Esophagus squamous epithelium (tissue), 5 donors: Measurements from ENCODE around the gene CHRNG. TPM values are rescaled to one million over a fixed set of nuclear protein-coding genes. Genes with fewer than 3 reads are reported as not detected.

Experiments used
- DNase-seq: peaks from one replicate; lab custom pipeline; 2025; lab: John Stamatoyannopoulos, UW
- H3K27ac ChIP-seq, 4 donors: fragments of 200-600 bp; sonication (generic); one replicate each; pipeline ENCODE4 v1.5.1; 2016 to 2019; ENCODE audit warnings: mild to moderate bottlenecking in 1 of 4
- H3K27me3 ChIP-seq, 4 donors: fragments of 200-600 bp; sonication (generic); 1 replicate in 3 of 4; 2 replicates in 1 of 4; pipeline versions ENCODE4 v1.5.1 to v1.6.0; 2017 to 2021; ENCODE audit warnings: antibody characterized with exemption in 1 of 4
- H3K36me3 ChIP-seq, 3 donors: fragments of 200-600 bp; sonication (generic); one replicate each; pipeline ENCODE4 v1.5.1; 2016 to 2019
- H3K4me1 ChIP-seq, 3 donors: fragments of 200-600 bp; sonication (generic); one replicate each; pipeline ENCODE4 v1.5.1; 2017 to 2019
- H3K4me3 ChIP-seq, 4 donors: fragments of 200-600 bp; sonication (generic); 1 replicate in 3 of 4; 2 replicates in 1 of 4; pipeline ENCODE4 v1.5.1; 2016 to 2019; ENCODE audit warnings: mild to moderate bottlenecking in 2 of 4, moderate library complexity in 1 of 4
- H3K9me3 ChIP-seq, 3 donors: fragments of 200-600 bp; sonication (generic); one replicate each; pipeline ENCODE4 v1.5.1; 2016 to 2019
- CTCF ChIP-seq, 6 experiments: fragments of 450-650 bp in 4 of 6; fragments of 200-600 bp in 2 of 6; sonication (generic) in 2 of 6; IDR thresholded peaks; one replicate each; pipeline ENCODE4 v1.5.1; 2016 to 2019; ENCODE audit warnings: antibody characterized with exemption in 6 of 6, mild to moderate bottlenecking in 4 of 6, moderate library complexity in 4 of 6
- POLR2A ChIP-seq, 4 donors: fragments of 450-650 bp; IDR thresholded peaks; one replicate each; pipeline ENCODE4 v1.6.1; 2017; ENCODE audit warnings: antibody characterized with exemption in 4 of 4, mild to moderate bottlenecking in 4 of 4, moderate library complexity in 3 of 4
- WGBS, 2 donors: methylation state at CpG; one replicate each; pipeline ENCODE4 v1.1.5; 2018; 5-methylcytosine and 5-hydroxymethylcytosine counted together
- intact Hi-C: fragments of 100-400 bp; cut with DNase I; formaldehyde crosslinking; loops from one replicate; pipeline ENCODE4 v1.15.0; 2022
- total RNA-seq, 4 donors: library from RNA; depleted of rRNA; stranded (reverse); fragments of >200 nt; gene quantifications; one replicate each; pipeline ENCODE4 v1.1.0, GENCODE V29; 2016
- donor health status: DM: yes; HTN: yes; CAD: no.

CHRNG gene
- total RNA-seq, 4 donors from 2014 or later, result not detected

- Histone ChIP-seq H3K36me3 (peaks cover 0 to 39% (median 0%) of the 10 kb centered on the region in 3 donors), H3K4me3 (no peak overlapping the region), H3K27me3 (no peaks in the 10 kb centered on the region), H3K27ac (no peak overlapping the region), H3K4me1 (peaks cover 8 to 32% (median 20%) of the 10 kb centered on the region in 3 donors), H3K9me3 (no peaks in the 10 kb centered on the region)
- TF ChIP-seq POLR2A (IDR thresholded peaks at IDR 0.05) (no peak), CTCF (IDR thresholded peaks at IDR 0.05) (no peak)
- 95 to 96% methylated on average over 6 of the region's 6 CpGs for WGBS, 2 donors
- intact Hi-C loops, result no loop called here
- no peak for DNase-seq
Measured at GRCh38 chr2:232547991-232548390, 8.5 kb downstream of the CHRNG start.

GRCh38 chr2:232549655-232550353 lies 10.3 kb downstream of the CHRNG start:
- H3K9me3 ChIP-seq, result no peaks in the 10 kb centered on the region
- TF ChIP-seq POLR2A (IDR thresholded peaks at IDR 0.05) (no peak), CTCF (IDR thresholded peaks at IDR 0.05) (no peak)
- peak overlapping the region; percentile 83 to 97 (median 90) for H3K4me3 ChIP-seq
- intact Hi-C loops, result no loop called here
- DNase-seq, result no peak
- 34 to 35% methylated on average over 21 of the region's 21 CpGs for WGBS, 2 donors
- H3K36me3 ChIP-seq, result peaks cover 0 to 35% (median 0%) of the 10 kb centered on the region in 3 donors
- H3K27me3 ChIP-seq, result no peaks in the 10 kb centered on the region
- peaks cover 8 to 43% (median 20%) of the 10 kb centered on the region in 3 donors for H3K4me1 ChIP-seq
- peak overlapping the region; percentile 98 to 99 (median 99) for H3K27ac ChIP-seq

- TF ChIP-seq CTCF (IDR thresholded peaks at IDR 0.05) (peak; percentile 18 to 61 (median 46)), POLR2A (IDR thresholded peaks at IDR 0.05) (peak in 2 of 4 donors; percentile 74 to 82)
- no peaks in the 10 kb centered on the region for H3K9me3 ChIP-seq
- H3K36me3 ChIP-seq, result peaks cover 0 to 37% (median 0%) of the 10 kb centered on the region in 3 donors
- peaks cover 8 to 43% (median 20%) of the 10 kb centered on the region in 3 donors for H3K4me1 ChIP-seq
- intact Hi-C loops, result no loop called here
- DNase-seq, result peak; percentile 77
- peak within 1 kb of the TSS; percentile 83 to 97 (median 90) for H3K4me3 ChIP-seq
- H3K27ac ChIP-seq, result peak within 1 kb of the TSS; percentile 98 to 99 (median 99)
- H3K27me3 ChIP-seq, result no peaks in the 10 kb centered on the region
- WGBS, 2 donors, result 0% methylated on average over 14 to 18 of the region's 81 CpGs
Measured at GRCh38 chr2:232550354-232551249, 11.1 kb downstream of the CHRNG start, which contains the start of the genes EIF4E2 and TIGD1. Gene EIF4E2 (plus strand): TSS chr2:232550689. CDS start chr2:232550725, 36 bp downstream. Gene TIGD1 (minus strand): TSS chr2:232550557. CDS start chr2:232549882, 675 bp downstream.

- TF ChIP-seq CTCF (IDR thresholded peaks at IDR 0.05), result no peak
- H3K4me1 ChIP-seq, result peaks cover 8 to 43% (median 20%) of the 10 kb centered on the region in 3 donors
- DNase-seq, result no peak
- 2 to 5% methylated on average over 7 of the region's 7 CpGs for WGBS, 2 donors
- H3K36me3 ChIP-seq, result peaks cover 0 to 37% (median 0%) of the 10 kb centered on the region in 3 donors
- intact Hi-C loops, result no loop called here
- no peaks in the 10 kb centered on the region for H3K27me3 ChIP-seq
- no peaks in the 10 kb centered on the region for H3K9me3 ChIP-seq
- peak overlapping the region; percentile 83 to 97 (median 90) for H3K4me3 ChIP-seq
- peak overlapping the region; percentile 98 to 99 (median 99) for H3K27ac ChIP-seq
Measured at GRCh38 chr2:232551250-232551638, 11.8 kb downstream of the CHRNG start.
